GM12865 (cell line): ENCODE data around the gene MX2.

Experiments
- DNase-seq: peaks from one replicate; pipeline ENCODE4 v3.0.0; 2010; ENCODE audit warnings: low read depth
- H3K4me3 ChIP-seq: 2 replicates; pipeline ENCODE4 v1.5.1; 2011; ENCODE audit warnings: mild to moderate bottlenecking, low read depth, low read length, control low read depth
- TF ChIP-seq, protein P1 (sequence below): IDR thresholded peaks from 2 replicates; pipeline ENCODE4 v1.5.1; 2011; ENCODE audit warnings: low read length, control low read depth, low read depth, inconsistent platforms; ENCODE audit not compliant: insufficient read depth; ENCODE audit errors: missing control alignments

Gene MX2

DNA sequence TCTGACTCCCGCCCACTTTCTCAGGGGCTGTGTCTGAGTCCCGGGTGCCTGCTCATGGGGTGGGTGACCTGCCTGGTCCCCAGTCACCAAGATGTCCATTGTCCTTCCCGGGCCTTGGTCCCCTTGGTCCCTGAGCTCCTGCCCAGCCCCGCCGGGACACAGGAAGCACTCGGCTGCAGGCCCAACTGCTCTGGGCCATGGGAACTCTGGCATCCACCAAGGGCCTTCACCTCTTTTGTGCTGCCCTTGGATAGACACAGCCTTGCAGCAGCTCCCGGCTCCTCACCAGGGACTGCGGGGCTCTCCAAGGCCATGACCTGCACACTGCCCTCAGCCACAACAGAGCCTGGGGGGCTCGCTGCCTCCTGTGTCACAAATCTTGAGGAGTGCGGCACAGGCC, 42.1 kb downstream of the MX2 start:
- H3K4me3 ChIP-seq = no peak overlapping the region
- DNase-seq = no peak
- TF ChIP-seq, protein P1, sequence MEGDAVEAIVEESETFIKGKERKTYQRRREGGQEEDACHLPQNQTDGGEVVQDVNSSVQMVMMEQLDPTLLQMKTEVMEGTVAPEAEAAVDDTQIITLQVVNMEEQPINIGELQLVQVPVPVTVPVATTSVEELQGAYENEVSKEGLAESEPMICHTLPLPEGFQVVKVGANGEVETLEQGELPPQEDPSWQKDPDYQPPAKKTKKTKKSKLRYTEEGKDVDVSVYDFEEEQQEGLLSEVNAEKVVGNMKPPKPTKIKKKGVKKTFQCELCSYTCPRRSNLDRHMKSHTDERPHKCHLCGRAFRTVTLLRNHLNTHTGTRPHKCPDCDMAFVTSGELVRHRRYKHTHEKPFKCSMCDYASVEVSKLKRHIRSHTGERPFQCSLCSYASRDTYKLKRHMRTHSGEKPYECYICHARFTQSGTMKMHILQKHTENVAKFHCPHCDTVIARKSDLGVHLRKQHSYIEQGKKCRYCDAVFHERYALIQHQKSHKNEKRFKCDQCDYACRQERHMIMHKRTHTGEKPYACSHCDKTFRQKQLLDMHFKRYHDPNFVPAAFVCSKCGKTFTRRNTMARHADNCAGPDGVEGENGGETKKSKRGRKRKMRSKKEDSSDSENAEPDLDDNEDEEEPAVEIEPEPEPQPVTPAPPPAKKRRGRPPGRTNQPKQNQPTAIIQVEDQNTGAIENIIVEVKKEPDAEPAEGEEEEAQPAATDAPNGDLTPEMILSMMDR = no peak

DNA sequence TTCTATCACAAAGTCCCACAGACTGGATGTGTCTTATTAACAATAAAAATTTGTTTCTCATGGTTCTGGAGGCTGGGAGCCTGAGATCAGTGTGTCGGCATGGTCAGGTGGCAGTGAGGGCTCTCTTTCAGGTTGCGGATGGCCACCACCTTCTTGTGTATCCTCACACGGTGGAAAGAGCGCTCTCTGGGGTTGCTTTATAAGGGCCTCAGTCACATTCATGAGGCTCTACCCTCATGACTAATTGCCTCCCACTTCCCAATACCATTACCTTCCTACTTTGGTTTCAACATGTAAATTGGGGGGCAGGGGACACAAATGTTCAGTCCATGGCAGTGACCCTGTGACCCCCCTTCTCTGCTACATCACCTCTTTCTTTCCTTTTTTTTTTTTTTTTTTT, 43.5 kb downstream of the MX2 start:
- H3K4me3 ChIP-seq = no peak overlapping the region
- no peak for DNase-seq
- TF ChIP-seq, protein P1 = no peak

DNA sequence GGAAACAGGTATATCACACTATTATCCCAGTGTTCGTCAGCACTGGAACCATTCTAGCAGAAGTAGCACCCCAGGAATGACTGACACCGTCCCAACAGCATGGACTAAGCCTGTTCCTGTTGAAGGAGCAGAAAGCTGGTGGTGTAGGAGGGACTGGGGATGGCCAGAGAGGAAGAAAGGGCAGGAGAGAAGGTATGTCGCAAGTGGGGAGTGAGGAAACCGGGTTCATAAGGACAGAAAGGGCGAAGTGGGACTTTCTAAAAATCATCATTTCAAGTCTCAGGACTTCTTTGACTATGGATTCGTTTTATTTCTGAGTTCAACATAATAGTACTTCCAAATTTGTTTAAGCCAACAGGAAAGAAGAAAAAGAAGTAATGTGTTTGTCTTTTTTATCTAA, 44.5 kb downstream of the MX2 start:
- DNase-seq = no peak
- H3K4me3 ChIP-seq = no peak overlapping the region
- TF ChIP-seq, protein P1 = no peak

DNA sequence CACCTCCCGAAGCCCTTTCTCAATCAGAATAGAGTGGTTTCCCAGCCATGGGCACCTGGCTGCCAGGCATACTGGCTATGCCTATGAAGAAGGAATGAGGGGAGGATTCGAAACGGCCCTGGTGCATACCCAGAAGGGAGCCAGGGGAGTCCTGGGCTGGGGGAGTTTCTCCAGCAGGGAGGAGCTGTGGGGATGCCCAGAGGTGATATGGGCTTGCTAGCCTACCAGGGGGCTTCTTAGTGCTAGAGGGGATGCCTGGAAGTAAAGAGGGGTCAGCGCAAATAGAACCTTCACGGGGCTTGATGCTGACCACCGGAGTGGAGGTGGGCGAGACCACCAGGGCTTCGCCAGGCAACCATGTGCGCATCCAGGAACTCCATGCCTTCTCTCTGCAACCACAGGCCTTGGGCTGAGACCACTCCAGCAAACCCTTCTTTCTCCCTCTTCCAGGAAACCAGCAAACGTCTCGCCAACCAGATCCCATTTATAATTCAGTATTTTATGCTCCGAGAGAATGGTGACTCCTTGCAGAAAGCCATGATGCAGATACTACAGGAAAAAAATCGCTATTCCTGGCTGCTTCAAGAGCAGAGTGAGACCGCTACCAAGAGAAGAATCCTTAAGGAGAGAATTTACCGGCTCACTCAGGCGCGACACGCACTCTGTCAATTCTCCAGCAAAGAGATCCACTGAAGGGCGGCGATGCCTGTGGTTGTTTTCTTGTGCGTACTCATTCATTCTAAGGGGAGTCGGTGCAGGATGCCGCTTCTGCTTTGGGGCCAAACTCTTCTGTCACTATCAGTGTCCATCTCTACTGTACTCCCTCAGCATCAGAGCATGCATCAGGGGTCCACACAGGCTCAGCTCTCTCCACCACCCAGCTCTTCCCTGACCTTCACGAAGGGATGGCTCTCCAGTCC, 46.0 kb downstream of the MX2 start:
- no peak overlapping the region for H3K4me3 ChIP-seq
- TF ChIP-seq, protein P1 = no peak
- no peak for DNase-seq

DNA sequence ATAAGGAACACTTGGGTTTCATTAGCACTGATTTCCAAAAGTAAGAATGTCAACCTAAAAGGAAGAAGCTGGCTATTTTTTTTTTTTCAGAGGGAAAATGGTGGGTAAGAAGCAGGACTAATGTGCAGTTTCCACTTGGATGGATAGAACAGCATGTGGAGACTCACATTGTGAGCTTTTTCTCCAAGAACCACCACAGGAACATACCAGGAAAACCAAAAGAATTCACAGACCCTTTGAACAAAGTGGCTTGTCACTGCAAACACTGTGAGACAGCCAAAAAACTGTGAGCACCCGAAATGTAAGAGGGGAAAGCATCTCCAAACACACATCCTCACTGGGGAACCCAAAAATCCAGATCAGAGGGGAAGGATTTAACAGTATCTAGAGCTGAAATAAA, 48.5 kb downstream of the MX2 start:
- H3K4me3 ChIP-seq = no peak overlapping the region
- DNase-seq = no peak
- TF ChIP-seq, protein P1 = no peak

DNA sequence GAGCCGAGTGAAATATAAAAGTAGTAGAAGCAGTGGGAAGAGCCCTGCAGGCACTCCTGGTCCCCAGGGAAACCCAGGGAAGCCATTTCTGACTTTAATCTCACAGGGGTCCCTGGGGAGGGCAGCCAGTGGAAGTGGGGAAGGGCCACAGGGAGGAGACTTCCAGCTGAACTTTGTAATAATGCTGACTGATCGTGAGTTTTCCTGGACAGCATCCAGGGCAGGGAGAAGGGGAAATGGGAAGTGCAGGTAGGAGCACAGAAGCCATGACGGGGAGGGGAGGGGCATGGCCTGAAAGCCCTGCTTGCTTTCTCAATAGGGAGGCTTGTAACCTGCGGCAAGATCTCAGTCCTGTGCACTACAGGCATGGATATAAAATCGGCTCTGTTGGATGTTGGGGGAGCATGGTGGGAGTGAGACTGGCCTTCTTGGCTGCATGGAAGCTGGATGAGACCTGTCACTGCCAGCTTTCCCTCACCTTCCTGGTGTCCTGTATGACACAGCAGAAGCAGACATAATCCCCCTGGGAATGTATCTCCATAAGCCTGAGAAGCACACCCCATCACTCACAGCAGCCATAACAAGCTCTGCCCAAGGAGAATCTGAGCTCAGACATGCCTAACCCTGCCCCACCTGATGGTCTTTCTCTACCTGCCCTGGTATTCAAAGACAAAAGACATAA, 49.1 kb downstream of the MX2 start:
- no peak overlapping the region for H3K4me3 ChIP-seq
- TF ChIP-seq, protein P1 = no peak
- no peak for DNase-seq
